Mesenchymal stem cell (in vitro differentiated cells and primary cell): ENCODE measurements around the gene BCL3.

ENCODE experiments used
- DNase-seq: peaks from one replicate; pipeline ENCODE4 v3.0.0-alpha.2; 2013
- H2AFZ ChIP-seq: one replicate; pipeline ENCODE4 v1.6.1; 2013; ENCODE audit warnings: low read depth, mild to moderate bottlenecking, control low read depth, inconsistent platforms, low read length, moderate library complexity
- H2AK5ac ChIP-seq: 2 replicates; pipeline ENCODE4 v1.6.1; 2013; ENCODE audit warnings: low read length, moderate library complexity, mild to moderate bottlenecking, inconsistent platforms; ENCODE audit not compliant: severe bottlenecking
- H2BK120ac ChIP-seq: one replicate; pipeline ENCODE4 v1.6.1; 2013; ENCODE audit warnings: low read depth, mild to moderate bottlenecking, inconsistent platforms, low read length, moderate library complexity
- H2BK12ac ChIP-seq, 2 experiments: one replicate each; pipeline ENCODE4 v1.6.1; 2013; ENCODE audit warnings: inconsistent platforms in 2 of 2, low read length in 2 of 2, mild to moderate bottlenecking in 2 of 2, moderate library complexity in 2 of 2, control low read depth in 1 of 2
- H2BK15ac ChIP-seq: one replicate; pipeline ENCODE4 v1.6.1; 2013; ENCODE audit warnings: mild to moderate bottlenecking, low read depth, inconsistent platforms; ENCODE audit not compliant: poor library complexity, severe bottlenecking
- H2BK5ac ChIP-seq: 2 replicates; pipeline ENCODE4 v1.6.1; 2013; ENCODE audit warnings: low read depth, mild to moderate bottlenecking, low read length, control low read depth, inconsistent platforms; ENCODE audit not compliant: poor library complexity, severe bottlenecking
- H3K14ac ChIP-seq, 2 experiments: one replicate each; pipeline ENCODE4 v1.6.1; 2013; ENCODE audit warnings: inconsistent platforms in 2 of 2, low read length in 2 of 2, control low read depth in 1 of 2, mild to moderate bottlenecking in 1 of 2, moderate library complexity in 1 of 2
- H3K18ac ChIP-seq, 2 experiments: one replicate each; pipeline ENCODE4 v1.6.1; 2013; ENCODE audit warnings: inconsistent platforms in 2 of 2, low read length in 2 of 2, control low read depth in 1 of 2, low read depth in 1 of 2, mild to moderate bottlenecking in 1 of 2
- H3K23ac ChIP-seq, 2 experiments: one replicate each; pipeline ENCODE4 v1.6.1; 2013; ENCODE audit warnings: inconsistent platforms in 2 of 2, low read length in 2 of 2, mild to moderate bottlenecking in 2 of 2, moderate library complexity in 2 of 2, control low read depth in 1 of 2
- H3K27ac ChIP-seq: 2 replicates; pipeline ENCODE4 v1.5.1; 2013; ENCODE audit warnings: mild to moderate bottlenecking, moderate library complexity, low read length, control low read depth, inconsistent platforms; ENCODE audit not compliant: poor library complexity, severe bottlenecking
- H3K27me3 ChIP-seq, 2 experiments: 2 replicates each; pipeline versions ENCODE4 v1.6.1 to v1.7.0; 2013; ENCODE audit warnings: low read length in 2 of 2, mild to moderate bottlenecking in 2 of 2, moderate library complexity in 2 of 2, control low read depth in 1 of 2, inconsistent platforms in 1 of 2; ENCODE audit not compliant: control insufficient read depth in 1 of 2, insufficient read depth in 1 of 2
- H3K36me3 ChIP-seq, 2 experiments: 2 replicates each; pipeline versions ENCODE4 v1.6.1 to v1.7.0; 2013; ENCODE audit warnings: low read length in 2 of 2, control low read depth in 1 of 2, inconsistent platforms in 1 of 2, low read depth in 1 of 2, mild to moderate bottlenecking in 1 of 2; ENCODE audit not compliant: insufficient read depth in 2 of 2, control insufficient read depth in 1 of 2
- H3K4ac ChIP-seq, 2 experiments: one replicate each; pipeline ENCODE4 v1.6.1; 2013; ENCODE audit warnings: inconsistent platforms in 2 of 2, low read length in 2 of 2, mild to moderate bottlenecking in 2 of 2, moderate library complexity in 2 of 2, control low read depth in 1 of 2, low read depth in 1 of 2
- H3K4me1 ChIP-seq: 2 replicates; pipeline ENCODE4 v1.6.1; 2013; ENCODE audit warnings: low read depth, low read length, control low read depth; ENCODE audit not compliant: control insufficient read depth, insufficient read depth
- H3K4me2 ChIP-seq: 2 replicates; pipeline ENCODE4 v1.6.1; 2013; ENCODE audit warnings: low read length, mild to moderate bottlenecking, inconsistent platforms; ENCODE audit not compliant: poor library complexity, severe bottlenecking
- H3K4me3 ChIP-seq, 2 experiments: 2 replicates each; pipeline versions ENCODE4 v1.5.1 to v1.7.0; 2013; ENCODE audit warnings: low read length in 2 of 2, mild to moderate bottlenecking in 2 of 2, control low read depth in 1 of 2, low read depth in 1 of 2; ENCODE audit not compliant: insufficient read depth in 1 of 2
- H3K79me1 ChIP-seq: replicated peaks from 2 replicates; pipeline ENCODE4 v1.6.1; 2013; ENCODE audit warnings: mild to moderate bottlenecking, control low read depth, low read length, inconsistent platforms; ENCODE audit not compliant: poor library complexity, severe bottlenecking
- H3K9ac ChIP-seq: 2 replicates; pipeline ENCODE4 v1.7.0; 2013; ENCODE audit warnings: mild to moderate bottlenecking, low read length, moderate library complexity
- H3K9me3 ChIP-seq: 2 replicates; pipeline ENCODE4 v1.7.0; 2013; ENCODE audit warnings: mild to moderate bottlenecking, low read length; ENCODE audit not compliant: control insufficient read depth
- H4K8ac ChIP-seq: one replicate; pipeline ENCODE4 v1.6.1; 2013; ENCODE audit warnings: inconsistent platforms, mild to moderate bottlenecking, low read length, moderate library complexity
- H4K91ac ChIP-seq: one replicate; pipeline ENCODE4 v1.6.1; 2013; ENCODE audit warnings: mild to moderate bottlenecking, low read length, inconsistent platforms
- WGBS: methylation state at CpG from one replicate; pipeline ENCODE4 v1.1.7; 2013; ENCODE audit warnings: mixed read lengths; 5-methylcytosine and 5-hydroxymethylcytosine counted together

BCL3 gene

DNA sequence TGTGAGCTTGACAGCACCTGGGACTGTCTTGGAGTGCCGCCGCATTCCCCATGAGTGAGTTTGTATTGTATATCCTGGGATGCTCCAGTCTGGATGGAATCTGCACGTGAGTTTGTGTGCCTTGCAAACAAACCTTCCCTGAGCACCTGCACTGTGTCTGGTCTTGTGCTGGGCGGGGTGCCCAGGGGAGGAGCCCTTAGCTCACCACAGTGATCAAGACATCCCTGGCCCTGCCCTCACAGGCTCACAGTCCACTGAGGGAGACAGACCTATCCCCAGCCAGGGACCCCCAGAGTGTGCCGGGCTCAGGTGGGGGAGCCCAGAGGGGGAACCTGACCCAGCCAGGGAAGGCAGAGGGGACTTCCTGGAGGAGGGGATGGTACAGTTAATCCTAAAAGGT is 58.7 kb downstream of the BCL3 start:
- no peak overlapping the region for H2BK12ac ChIP-seq
- no peak overlapping the region for H3K18ac ChIP-seq
- H2BK120ac ChIP-seq = no peak overlapping the region
- H2BK5ac ChIP-seq = peak overlapping the region; percentile 3
- peak overlapping the region; percentile 7 for H4K8ac ChIP-seq
- H2AK5ac ChIP-seq = no peak overlapping the region
- H3K27me3 ChIP-seq = peaks cover 3 to 13% of the 10 kb centered on the region in 2 experiments
- peaks cover 3% of the 10 kb centered on the region for H3K9me3 ChIP-seq
- no peak overlapping the region for H3K14ac ChIP-seq
- no peak overlapping the region for H3K27ac ChIP-seq
- H4K91ac ChIP-seq = no peak overlapping the region
- H3K4me1 ChIP-seq = peaks cover 32% of the 10 kb centered on the region
- no peak overlapping the region for H3K23ac ChIP-seq
- peaks cover 0 to 2% of the 10 kb centered on the region in 2 experiments for H3K36me3 ChIP-seq
- 78% methylated on average over 4 of the region's 5 CpGs for WGBS
- no peak overlapping the region for H2AFZ ChIP-seq
- H3K4me2 ChIP-seq = no peak overlapping the region
- H2BK15ac ChIP-seq = peak overlapping the region; percentile 55
- no peak for DNase-seq
- no peak overlapping the region for H3K9ac ChIP-seq
- no peaks in the 10 kb centered on the region for H3K79me1 ChIP-seq
- no peak overlapping the region for H3K4ac ChIP-seq
- no peak overlapping the region for H3K4me3 ChIP-seq

DNA sequence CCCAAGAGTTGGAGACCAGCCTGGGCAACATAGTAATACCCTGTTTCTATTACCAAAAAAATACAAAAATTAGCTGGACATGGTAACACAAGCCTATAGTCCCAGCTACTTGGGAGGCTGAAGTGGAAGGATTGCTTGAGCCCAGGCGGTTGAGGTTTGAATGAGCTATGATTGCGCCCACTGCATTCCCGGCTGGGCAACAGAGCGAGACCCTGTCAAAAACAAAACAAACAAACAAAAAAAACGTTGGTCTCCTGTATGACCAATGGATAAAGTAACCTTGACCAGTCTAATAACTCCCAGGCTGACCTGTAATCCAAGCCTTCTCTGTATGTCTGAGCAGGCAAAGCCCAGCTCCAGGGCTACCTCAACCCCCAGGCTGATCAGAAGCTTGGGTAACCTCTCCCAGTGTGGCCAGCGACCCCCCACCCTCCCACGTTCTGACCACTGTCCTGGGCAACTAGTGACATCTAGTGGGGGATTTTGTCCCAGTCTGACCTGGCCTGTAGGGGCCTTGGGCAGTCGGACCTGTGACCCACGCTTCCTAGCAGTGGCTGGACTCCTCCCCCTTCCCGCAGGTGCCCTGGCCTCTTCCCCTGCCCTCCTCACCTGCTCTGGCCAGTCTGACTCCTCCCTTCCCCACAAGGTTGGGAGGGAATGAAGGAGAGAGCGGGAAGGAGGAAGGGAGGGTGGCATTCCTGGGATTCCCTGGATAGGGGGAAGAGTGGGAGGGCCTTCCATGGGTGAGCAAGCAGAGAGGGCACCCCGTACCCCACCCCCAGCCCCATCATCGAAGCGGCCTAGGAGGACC is 59.3 kb downstream of the BCL3 start:
- peak; percentile 65 for DNase-seq
- H3K9ac ChIP-seq = no peak overlapping the region
- H3K4me2 ChIP-seq = no peak overlapping the region
- H3K27me3 ChIP-seq = peaks cover 3 to 13% of the 10 kb centered on the region in 2 experiments
- H3K79me1 ChIP-seq = no peaks in the 10 kb centered on the region
- peak overlapping the region in 1 of 2 experiments; percentile 7 for H2BK12ac ChIP-seq
- peak overlapping the region; percentile 77 for H3K27ac ChIP-seq
- H3K18ac ChIP-seq = peak overlapping the region in 1 of 2 experiments; percentile 0
- no peak overlapping the region for H3K14ac ChIP-seq
- no peak overlapping the region for H3K4ac ChIP-seq
- WGBS = 29% methylated on average over 8 of the region's 14 CpGs
- no peak overlapping the region for H2BK5ac ChIP-seq
- H2AK5ac ChIP-seq = peak overlapping the region; percentile 18
- H3K9me3 ChIP-seq = peaks cover 3% of the 10 kb centered on the region
- H4K8ac ChIP-seq = peak overlapping the region; percentile 40
- H2AFZ ChIP-seq = no peak overlapping the region
- peak overlapping the region; percentile 34 for H2BK15ac ChIP-seq
- H3K4me1 ChIP-seq = peaks cover 32% of the 10 kb centered on the region
- H4K91ac ChIP-seq = no peak overlapping the region
- H3K36me3 ChIP-seq = peaks cover 0 to 5% of the 10 kb centered on the region in 2 experiments
- H3K4me3 ChIP-seq = no peak overlapping the region
- no peak overlapping the region for H2BK120ac ChIP-seq
- no peak overlapping the region for H3K23ac ChIP-seq

DNA sequence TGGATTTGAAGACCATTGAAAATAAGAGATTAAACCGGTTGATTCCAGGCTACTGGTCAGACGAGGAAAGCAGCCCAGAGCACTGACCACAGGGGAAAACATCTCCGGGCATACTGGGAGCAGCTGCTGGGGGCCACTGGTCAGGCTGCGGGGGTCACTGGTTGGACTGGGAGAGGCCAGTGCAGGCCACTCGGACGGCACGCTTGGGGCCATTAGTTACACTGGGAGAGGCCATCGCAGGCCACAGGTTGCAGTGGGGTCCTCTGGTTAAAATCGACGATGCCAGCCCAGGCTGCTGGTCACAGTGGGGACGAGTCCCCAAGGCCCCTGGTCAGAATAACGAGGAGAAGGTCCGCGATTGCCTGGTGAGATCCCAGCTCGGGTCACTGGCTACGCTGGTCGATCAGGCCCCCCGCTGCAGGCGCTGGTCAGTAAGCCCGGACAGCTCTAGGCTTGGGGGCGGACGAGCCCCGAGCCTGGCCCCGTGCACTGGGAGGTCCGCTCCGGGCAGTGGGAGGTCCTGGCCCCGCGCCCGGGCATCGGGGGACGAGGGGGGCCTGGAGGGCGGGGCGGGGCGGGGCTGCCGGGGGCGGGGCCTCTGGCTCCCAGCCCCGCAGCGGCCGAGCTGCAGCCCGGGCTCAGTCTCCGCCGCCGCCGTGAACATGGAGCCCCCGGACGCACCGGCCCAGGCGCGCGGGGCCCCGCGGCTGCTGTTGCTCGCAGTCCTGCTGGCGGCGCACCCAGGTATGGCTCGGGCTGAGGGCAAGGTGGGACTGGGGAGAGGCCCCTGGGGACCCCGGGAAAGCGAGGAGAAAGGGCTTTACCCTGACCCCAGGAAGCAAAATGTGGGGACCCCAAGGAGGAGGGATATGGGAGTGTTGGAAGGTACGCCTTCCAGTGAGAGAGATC is 60.2 kb downstream of the BCL3 start, which contains the start of gene BCAM:
BCAM (plus strand) TSS at position 641 of the 909 bp plus-strand sequence; CDS start at position 663, 22 bp downstream.
- Histone ChIP-seq H2BK15ac (peak within 1 kb of the TSS; percentile 88), H3K27ac (peak within 1 kb of the TSS; percentile 77), H3K14ac (peak within 1 kb of the TSS in 1 of 2 experiments; percentile 88), H2BK120ac (peak within 1 kb of the TSS; percentile 45), H3K9me3 (peaks cover 3% of the 10 kb centered on the region), H2BK5ac (peak within 1 kb of the TSS; percentile 53), H3K27me3 (peaks cover 3 to 11% of the 10 kb centered on the region in 2 experiments), H3K9ac (peak within 1 kb of the TSS; percentile 80), H2AFZ (peak within 1 kb of the TSS; percentile 90), H2AK5ac (peak within 1 kb of the TSS; percentile 49), H3K18ac (peak within 1 kb of the TSS; percentile 85 to 93), H4K8ac (peak within 1 kb of the TSS; percentile 79), H3K4me1 (peaks cover 32% of the 10 kb centered on the region), H3K4me2 (peak within 1 kb of the TSS; percentile 96), H4K91ac (peak within 1 kb of the TSS; percentile 75), H3K23ac (peak within 1 kb of the TSS in 1 of 2 experiments; percentile 95), H3K79me1 (no peaks in the 10 kb centered on the region), H3K4me3 (peak within 1 kb of the TSS; percentile 56 to 77), H3K36me3 (peaks cover 0 to 11% of the 10 kb centered on the region in 2 experiments), H2BK12ac (peak within 1 kb of the TSS; percentile 32 to 79), H3K4ac (peak within 1 kb of the TSS; percentile 62 to 78)
- peak; percentile 73 for DNase-seq
- WGBS = 2% methylated on average over 37 of the region's 59 CpGs
